ENCODE data around the gene CBFA2T2. TPM values are rescaled to one million over a fixed set of nuclear protein-coding genes. Genes with fewer than 3 reads are reported as not detected.

Gene CBFA2T2
- total RNA-seq, 3 donors from 2014 or later (not counting 1 experiment from before 2014, with no cell fraction given), result 16.5 to 27.5 (median 18.5) TPM

GRCh38 chr20:33499355-33499754 lies 9.5 kb downstream of the CBFA2T2 start:
- intact Hi-C loops (cut with micrococcal nuclease), result no loop called here
- no peak overlapping the region for H3K4me3 ChIP-seq (ENCODE audit: low read length)
- no peaks in the 10 kb centered on the region for H3K27me3 ChIP-seq (ENCODE audit: control insufficient read depth, insufficient read depth, low read length)
- DNase-seq, result no peak
- no peak for ATAC-seq
- H3K36me3 ChIP-seq (ENCODE audit: control insufficient read depth, insufficient read depth, low read length), result no peaks in the 10 kb centered on the region
- peaks cover 13% of the 10 kb centered on the region in 2 donors for H3K4me1 Mint-ChIP-seq
- H3K9me3 Mint-ChIP-seq, result no peaks in the 10 kb centered on the region
- no peaks in the 10 kb centered on the region for H3K4me1 ChIP-seq (ENCODE audit: control insufficient read depth, insufficient read depth, low read length)
- H3K27me3 Mint-ChIP-seq (ENCODE audit: low read depth in 2 of 2), result no peaks in the 10 kb centered on the region
- no peak overlapping the region for H3K27ac ChIP-seq (ENCODE audit: low read length)
- no peaks in the 10 kb centered on the region for H3K36me3 Mint-ChIP-seq
- WGBS (ENCODE audit: insufficient coverage), result 99% methylated on average over 3 of the region's 3 CpGs
- no peak overlapping the region for H3K4me3 Mint-ChIP-seq
- H3K9me3 ChIP-seq (ENCODE audit: control insufficient read depth, insufficient read depth, low read length), result no peaks in the 10 kb centered on the region
- no peak overlapping the region for H3K27ac Mint-ChIP-seq
- TF ChIP-seq, protein P1, sequence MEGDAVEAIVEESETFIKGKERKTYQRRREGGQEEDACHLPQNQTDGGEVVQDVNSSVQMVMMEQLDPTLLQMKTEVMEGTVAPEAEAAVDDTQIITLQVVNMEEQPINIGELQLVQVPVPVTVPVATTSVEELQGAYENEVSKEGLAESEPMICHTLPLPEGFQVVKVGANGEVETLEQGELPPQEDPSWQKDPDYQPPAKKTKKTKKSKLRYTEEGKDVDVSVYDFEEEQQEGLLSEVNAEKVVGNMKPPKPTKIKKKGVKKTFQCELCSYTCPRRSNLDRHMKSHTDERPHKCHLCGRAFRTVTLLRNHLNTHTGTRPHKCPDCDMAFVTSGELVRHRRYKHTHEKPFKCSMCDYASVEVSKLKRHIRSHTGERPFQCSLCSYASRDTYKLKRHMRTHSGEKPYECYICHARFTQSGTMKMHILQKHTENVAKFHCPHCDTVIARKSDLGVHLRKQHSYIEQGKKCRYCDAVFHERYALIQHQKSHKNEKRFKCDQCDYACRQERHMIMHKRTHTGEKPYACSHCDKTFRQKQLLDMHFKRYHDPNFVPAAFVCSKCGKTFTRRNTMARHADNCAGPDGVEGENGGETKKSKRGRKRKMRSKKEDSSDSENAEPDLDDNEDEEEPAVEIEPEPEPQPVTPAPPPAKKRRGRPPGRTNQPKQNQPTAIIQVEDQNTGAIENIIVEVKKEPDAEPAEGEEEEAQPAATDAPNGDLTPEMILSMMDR (IDR thresholded peaks at IDR 0.05), result no peak

DNA sequence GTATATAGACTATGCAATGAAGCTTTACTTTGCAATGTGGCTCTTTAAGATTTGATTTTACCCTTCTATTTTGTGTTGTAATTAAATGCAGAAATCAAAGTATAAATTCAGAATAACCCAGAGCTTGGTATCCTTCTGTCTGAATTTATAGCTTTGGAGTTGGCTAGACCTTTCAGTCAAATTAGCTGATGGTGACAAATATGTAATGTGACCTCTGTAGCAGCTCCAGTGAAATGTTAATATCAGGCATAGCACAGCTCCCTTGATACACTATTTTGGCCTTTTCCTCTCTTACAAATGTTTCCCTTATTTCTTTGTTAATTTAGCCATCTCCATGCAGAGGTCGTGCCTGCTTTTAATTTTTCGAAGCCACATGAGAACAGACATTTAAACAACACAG lies 11.1 kb downstream of the CBFA2T2 start:
- H3K4me1 Mint-ChIP-seq, result peaks cover 14 to 15% of the 10 kb centered on the region in 2 donors
- H3K9me3 Mint-ChIP-seq, result no peaks in the 10 kb centered on the region
- no peak overlapping the region for H3K4me3 ChIP-seq (ENCODE audit: low read length)
- no peak for ATAC-seq
- WGBS (ENCODE audit: insufficient coverage), result 94% methylated on average over 2 of the region's 2 CpGs
- intact Hi-C loops (cut with micrococcal nuclease), result no loop called here
- H3K27me3 ChIP-seq (ENCODE audit: control insufficient read depth, insufficient read depth, low read length), result no peaks in the 10 kb centered on the region
- H3K4me3 Mint-ChIP-seq, result no peak overlapping the region
- H3K36me3 ChIP-seq (ENCODE audit: control insufficient read depth, insufficient read depth, low read length), result no peaks in the 10 kb centered on the region
- no peaks in the 10 kb centered on the region for H3K9me3 ChIP-seq (ENCODE audit: control insufficient read depth, insufficient read depth, low read length)
- TF ChIP-seq, protein P1 (IDR thresholded peaks at IDR 0.05), result no peak
- DNase-seq, result no peak
- H3K27ac Mint-ChIP-seq, result no peak overlapping the region
- no peaks in the 10 kb centered on the region for H3K36me3 Mint-ChIP-seq
- H3K4me1 ChIP-seq (ENCODE audit: control insufficient read depth, insufficient read depth, low read length), result no peaks in the 10 kb centered on the region
- no peaks in the 10 kb centered on the region for H3K27me3 Mint-ChIP-seq (ENCODE audit: low read depth in 2 of 2)
- H3K27ac ChIP-seq (ENCODE audit: low read length), result no peak overlapping the region

DNA sequence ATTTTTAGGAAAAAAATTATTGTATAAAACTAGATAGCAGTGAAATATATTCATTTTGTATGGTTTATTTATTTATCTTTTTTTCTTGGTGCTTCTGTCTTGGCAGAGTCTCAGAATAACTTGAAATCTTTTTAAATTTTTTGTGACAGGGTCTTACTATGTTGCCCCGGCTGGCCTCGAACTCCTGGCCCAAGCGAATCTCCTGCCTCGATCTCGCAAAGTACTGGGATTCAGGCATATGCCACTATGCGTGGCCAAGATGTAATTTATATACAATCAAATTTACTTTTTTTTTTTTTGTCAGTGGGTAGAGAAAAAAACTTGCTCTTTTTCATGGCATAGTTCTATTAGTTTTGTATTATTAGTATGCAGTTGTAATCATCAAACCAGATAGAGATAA lies 13.7 kb downstream of the CBFA2T2 start:
- Mint-ChIP-seq H3K27me3 (ENCODE audit: low read depth in 2 of 2) (no peaks in the 10 kb centered on the region), H3K36me3 (no peaks in the 10 kb centered on the region), H3K4me1 (peaks cover 6 to 17% of the 10 kb centered on the region in 2 donors), H3K9me3 (no peaks in the 10 kb centered on the region), H3K4me3 (no peak overlapping the region), H3K27ac (no peak overlapping the region)
- Histone ChIP-seq H3K36me3 (ENCODE audit: control insufficient read depth, insufficient read depth, low read length) (no peaks in the 10 kb centered on the region), H3K4me1 (ENCODE audit: control insufficient read depth, insufficient read depth, low read length) (no peaks in the 10 kb centered on the region), H3K9me3 (ENCODE audit: control insufficient read depth, insufficient read depth, low read length) (no peaks in the 10 kb centered on the region), H3K4me3 (ENCODE audit: low read length) (no peak overlapping the region), H3K27ac (ENCODE audit: low read length) (no peak overlapping the region), H3K27me3 (ENCODE audit: control insufficient read depth, insufficient read depth, low read length) (no peaks in the 10 kb centered on the region)
- intact Hi-C loops (cut with micrococcal nuclease), result no loop called here
- ATAC-seq, result no peak
- no peak for DNase-seq
- WGBS (ENCODE audit: insufficient coverage), result 94% methylated on average over 5 of the region's 6 CpGs
- TF ChIP-seq, protein P1 (IDR thresholded peaks at IDR 0.05), result no peak

- no peak overlapping the region for H3K27ac Mint-ChIP-seq
- no peak for DNase-seq
- Histone ChIP-seq H3K9me3 (ENCODE audit: control insufficient read depth, insufficient read depth, low read length) (no peaks in the 10 kb centered on the region), H3K27me3 (ENCODE audit: control insufficient read depth, insufficient read depth, low read length) (no peaks in the 10 kb centered on the region), H3K36me3 (ENCODE audit: control insufficient read depth, insufficient read depth, low read length) (no peaks in the 10 kb centered on the region), H3K27ac (ENCODE audit: low read length) (no peak overlapping the region), H3K4me3 (ENCODE audit: low read length) (no peak overlapping the region), H3K4me1 (ENCODE audit: control insufficient read depth, insufficient read depth, low read length) (no peaks in the 10 kb centered on the region)
- H3K9me3 Mint-ChIP-seq, result no peaks in the 10 kb centered on the region
- H3K4me1 Mint-ChIP-seq, result peaks cover 17 to 28% of the 10 kb centered on the region in 2 donors
- no peaks in the 10 kb centered on the region for H3K27me3 Mint-ChIP-seq (ENCODE audit: low read depth in 2 of 2)
- intact Hi-C loops (cut with micrococcal nuclease), result no loop called here
- no peak overlapping the region for H3K4me3 Mint-ChIP-seq
- TF ChIP-seq, protein P1 (IDR thresholded peaks at IDR 0.05), result no peak
- ATAC-seq, result no peak
- 100% methylated on average over 2 of the region's 2 CpGs for WGBS (ENCODE audit: insufficient coverage)
- no peaks in the 10 kb centered on the region for H3K36me3 Mint-ChIP-seq
These were observed 16.7 kb downstream of the CBFA2T2 start for GRCh38 chr20:33506576-33506975.
